HG02970 (cell line): Measurements from ENCODE around the gene NEBL.
"Not testable (repeated sequence)": the region's sequence is repeated elsewhere in the genome, so short reads cannot be mapped to it uniquely, and the experiment has no call there.

Experiments
- ATAC-seq: cut with Tn5 transposase; IDR thresholded peaks from one replicate; pipeline ENCODE4 v1.9.1; 2021; ENCODE audit warnings: mild to moderate bottlenecking, moderate library complexity, moderate number of reproducible peaks; ENCODE audit not compliant: unreplicated experiment, low FRiP score

NEBL gene, protein sequence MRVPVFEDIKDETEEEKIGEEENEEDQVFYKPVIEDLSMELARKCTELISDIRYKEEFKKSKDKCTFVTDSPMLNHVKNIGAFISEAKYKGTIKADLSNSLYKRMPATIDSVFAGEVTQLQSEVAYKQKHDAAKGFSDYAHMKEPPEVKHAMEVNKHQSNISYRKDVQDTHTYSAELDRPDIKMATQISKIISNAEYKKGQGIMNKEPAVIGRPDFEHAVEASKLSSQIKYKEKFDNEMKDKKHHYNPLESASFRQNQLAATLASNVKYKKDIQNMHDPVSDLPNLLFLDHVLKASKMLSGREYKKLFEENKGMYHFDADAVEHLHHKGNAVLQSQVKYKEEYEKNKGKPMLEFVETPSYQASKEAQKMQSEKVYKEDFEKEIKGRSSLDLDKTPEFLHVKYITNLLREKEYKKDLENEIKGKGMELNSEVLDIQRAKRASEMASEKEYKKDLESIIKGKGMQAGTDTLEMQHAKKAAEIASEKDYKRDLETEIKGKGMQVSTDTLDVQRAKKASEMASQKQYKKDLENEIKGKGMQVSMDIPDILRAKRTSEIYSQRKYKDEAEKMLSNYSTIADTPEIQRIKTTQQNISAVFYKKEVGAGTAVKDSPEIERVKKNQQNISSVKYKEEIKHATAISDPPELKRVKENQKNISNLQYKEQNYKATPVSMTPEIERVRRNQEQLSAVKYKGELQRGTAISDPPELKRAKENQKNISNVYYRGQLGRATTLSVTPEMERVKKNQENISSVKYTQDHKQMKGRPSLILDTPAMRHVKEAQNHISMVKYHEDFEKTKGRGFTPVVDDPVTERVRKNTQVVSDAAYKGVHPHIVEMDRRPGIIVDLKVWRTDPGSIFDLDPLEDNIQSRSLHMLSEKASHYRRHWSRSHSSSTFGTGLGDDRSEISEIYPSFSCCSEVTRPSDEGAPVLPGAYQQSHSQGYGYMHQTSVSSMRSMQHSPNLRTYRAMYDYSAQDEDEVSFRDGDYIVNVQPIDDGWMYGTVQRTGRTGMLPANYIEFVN

GRCh38 chr10:20897146-20897825 is at the start of gene NEBL:
NEBL (minus strand) TSS chr10:20897311; CDS start chr10:20897205, 106 bp downstream.
- no peak for ATAC-seq

DNA sequence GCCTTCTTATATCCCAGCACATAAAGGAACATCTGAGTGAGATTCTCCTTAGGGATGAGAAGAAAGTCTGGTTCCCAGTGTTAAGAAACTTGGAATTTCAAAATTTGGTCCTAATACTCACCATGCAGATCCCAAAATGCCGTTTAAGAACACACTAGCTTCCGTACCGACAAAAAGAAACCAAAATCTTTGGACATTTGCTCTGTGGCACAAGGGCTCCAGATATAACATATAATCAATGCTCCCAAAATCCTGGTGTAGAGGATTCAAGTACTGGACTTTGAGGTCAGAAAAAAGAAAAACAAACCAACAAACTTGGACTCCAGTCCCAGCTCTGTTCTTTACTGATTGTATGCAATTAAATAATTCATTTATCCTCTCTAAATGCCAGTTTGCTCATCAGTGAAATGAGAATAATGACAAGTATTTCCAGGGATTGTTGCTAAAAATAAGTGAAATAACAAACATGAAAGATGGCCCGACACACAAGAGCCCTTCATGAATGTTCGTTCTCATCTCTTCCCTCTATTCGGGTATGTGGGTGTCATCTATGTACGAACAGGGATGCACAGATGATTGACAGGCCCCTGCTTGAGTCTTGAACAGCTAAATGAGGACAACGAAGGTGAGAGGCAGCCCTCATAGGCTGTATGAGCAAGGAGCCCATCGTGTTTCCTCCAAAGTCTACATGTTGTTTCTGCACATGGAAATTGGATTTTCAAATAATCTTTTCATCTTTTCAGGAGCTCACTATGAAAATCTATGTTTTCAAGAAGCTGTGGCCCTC is 48.6 kb upstream of the NEBL start:
- ATAC-seq, result no peak

DNA sequence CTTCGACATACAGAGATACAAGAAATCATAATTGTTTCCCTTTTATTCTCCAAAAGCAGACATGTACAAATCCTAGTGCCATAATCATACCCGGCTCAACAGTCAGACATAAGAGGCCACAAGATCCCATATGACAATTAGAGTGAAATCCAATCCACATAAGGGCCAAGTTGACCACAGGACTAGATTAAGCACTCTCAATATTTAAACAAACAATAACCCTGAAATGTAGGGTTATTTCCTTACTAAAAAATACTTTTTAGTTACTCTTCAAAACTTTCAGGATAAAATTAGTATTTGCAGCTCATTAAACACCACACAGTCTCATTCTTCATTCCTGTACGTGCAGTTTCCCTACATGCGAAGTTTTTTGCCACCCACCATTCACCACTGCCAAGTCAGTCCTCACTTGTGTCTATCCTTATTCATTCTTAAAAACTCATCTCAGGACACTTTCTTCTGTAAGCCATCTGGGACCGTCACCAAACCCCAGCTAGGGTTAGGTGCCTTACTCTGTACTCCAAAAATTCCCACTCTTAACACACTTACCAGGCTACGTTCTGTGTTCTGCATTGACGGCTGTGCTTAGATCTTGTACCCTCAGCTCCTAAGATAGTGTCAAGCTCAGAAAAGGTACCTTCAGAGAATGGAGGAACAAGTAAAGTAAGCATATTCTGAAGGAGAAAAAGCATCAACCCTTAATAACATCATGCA is 47.8 kb upstream of the NEBL start:
- no peak for ATAC-seq

- not testable (repeated sequence) for ATAC-seq
These were observed 42.3 kb upstream of the NEBL start for GRCh38 chr10:20939414-20939813.

GRCh38 chr10:20936396-20936795 is 39.3 kb upstream of the NEBL start:
- ATAC-seq, result no peak

GRCh38 chr10:20935931-20936330 is 38.8 kb upstream of the NEBL start:
- ATAC-seq, result no peak

- ATAC-seq, result no peak
These were observed 38.2 kb upstream of the NEBL start for GRCh38 chr10:20935301-20935700.

GRCh38 chr10:20933705-20934104 is 36.6 kb upstream of the NEBL start:
- no peak for ATAC-seq

DNA sequence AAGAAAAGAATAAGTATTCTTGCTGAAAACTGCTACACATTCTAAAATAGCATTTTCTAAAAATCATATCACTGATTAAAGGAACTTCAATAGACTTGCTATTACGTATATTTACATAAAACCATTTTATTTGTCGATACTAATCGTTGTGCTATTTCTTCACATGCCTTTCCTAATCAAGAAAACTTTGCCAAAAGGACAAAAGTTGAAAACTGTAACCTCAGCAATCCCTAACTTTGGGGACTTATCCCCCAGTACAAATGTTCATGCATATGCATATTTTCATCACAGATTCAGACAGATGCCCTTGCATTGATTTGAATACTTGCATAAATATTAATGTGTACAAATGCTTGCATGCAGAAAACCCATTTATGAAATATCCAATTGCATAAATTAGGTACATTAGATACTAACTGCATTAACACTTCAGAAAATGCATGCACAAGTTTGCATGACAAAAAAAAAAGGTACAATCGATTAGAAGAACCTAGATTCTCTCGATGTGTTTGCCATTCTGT is 35.6 kb upstream of the NEBL start:
- no peak for ATAC-seq

DNA sequence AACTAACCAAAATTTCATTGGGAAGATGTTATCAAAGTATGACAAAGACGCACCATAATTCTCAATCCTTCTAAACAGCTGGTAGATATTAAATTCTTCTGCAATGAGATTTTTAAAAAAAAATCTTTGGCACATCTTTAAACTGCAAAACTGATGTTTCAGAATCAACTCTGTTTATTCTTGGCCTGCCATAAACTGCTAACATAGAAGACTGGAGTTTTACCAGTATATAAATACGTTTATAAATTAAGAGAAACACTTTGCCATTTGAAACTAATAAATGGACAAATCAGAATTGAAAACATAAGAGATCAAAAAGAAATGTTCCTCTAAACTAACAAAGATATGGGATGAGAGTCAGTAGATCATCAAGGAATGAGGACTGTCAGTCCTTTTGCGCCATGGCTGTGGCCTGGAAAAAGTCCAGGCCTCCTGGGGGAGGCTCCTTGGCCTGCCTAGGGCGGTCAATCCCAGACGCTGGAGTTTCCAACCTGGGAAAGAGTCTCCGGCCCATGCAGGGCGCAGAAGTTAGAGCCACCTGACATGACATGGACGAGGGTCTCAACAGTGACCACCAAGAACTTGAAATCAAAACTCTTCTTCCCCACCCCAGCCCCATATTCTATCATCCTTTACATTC is 34.2 kb upstream of the NEBL start:
- ATAC-seq, result no peak

DNA sequence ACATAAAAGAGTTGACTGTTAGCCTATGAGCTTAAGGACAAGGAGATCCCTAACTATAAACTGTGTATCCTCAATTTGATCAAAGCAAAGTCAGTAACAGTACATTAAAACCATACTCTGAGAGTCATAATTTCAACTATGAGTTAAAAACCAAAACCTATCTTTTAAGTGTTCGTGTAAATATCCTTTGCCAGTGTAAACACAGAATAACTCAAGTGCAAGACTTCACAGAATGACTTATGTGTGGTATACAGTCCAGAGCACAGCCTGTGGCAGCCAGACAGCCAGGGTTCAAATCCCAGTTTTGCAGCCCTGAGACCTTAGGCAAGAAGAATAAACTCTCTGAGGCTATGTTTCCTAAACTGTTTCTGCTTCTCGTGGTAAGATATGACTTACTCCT is 30.3 kb upstream of the NEBL start:
- no peak for ATAC-seq

DNA sequence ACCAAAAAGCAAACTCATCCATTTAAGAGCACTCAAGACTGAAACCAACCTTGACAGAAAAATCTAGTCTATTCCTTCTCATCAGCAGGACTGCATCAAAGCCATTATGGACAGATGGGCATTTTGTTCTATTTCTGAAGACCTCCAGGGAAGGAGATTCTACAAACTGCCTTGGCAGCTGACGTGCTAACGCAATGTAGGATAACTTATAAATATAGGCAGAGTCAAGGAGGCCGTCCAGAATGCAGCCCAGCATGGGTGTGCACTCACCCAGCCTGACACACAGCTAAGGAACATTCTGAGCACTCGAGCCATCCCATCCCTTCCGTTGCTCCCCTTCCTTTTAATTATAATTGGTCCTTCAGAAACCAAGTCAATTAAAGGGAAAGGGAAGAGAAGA is 25.3 kb upstream of the NEBL start:
- ATAC-seq, result no peak

DNA sequence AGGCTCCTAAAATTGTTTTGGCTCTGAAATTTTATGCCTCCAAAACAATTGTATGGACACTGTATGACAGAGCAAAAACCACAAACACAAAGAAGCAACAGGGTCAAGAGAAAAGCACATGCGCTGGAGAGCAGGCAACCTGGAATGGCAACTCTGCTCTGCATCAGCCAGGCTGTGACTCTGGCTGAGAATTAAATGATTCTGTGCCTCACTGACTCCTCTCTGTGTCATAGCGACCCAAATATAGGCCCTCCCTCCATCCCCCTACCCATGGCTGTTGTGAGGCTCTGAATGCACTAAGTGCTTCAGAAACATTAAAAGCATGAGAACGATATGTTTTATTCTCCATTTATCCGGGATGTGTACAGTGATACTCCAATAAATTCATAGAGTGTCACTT is 24.9 kb upstream of the NEBL start:
- no peak for ATAC-seq

- no peak for ATAC-seq
These were observed 22.9 kb upstream of the NEBL start for GRCh38 chr10:20920061-20920460.

- no peak for ATAC-seq
These were observed 22.4 kb upstream of the NEBL start for GRCh38 chr10:20919481-20919880.

GRCh38 chr10:20916976-20917375 is 19.9 kb upstream of the NEBL start:
- no peak for ATAC-seq

DNA sequence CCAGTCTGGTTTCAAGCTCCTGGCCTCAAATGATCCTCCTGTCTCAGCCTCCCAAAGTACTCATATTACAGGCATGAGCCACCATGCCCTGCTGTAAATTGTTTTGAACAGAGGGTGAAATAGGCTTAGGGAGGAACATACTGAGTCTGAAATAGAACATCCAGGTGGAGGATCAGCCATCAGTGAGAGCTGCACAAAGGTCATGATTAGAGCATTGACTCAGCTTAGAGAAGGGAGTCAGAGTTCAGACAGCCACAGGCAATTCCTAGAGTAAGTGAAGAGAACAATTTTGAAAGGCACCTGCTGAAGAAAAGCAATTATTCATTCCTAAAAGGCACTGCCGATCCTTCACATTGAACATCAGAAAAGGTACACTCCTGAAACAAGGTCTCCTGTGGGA is 15.9 kb upstream of the NEBL start:
- no peak for ATAC-seq

DNA sequence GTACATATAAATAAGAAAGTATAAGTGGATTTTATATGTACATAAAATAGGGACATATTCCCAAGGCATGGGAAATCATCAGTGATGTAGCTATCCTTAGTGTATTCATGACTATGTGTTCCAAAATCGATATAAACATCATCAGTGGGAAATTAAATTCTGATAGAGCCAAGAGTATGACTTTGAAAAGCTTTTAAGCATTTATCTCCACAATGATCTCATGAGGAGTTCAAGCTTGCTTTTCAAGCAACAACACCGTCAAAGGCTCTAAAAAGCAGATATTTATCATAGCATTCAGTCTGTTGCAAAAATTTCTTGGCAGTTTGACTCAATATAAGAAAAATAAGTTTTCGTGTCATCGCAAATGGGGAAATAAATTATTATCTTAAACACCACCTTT is 14.5 kb upstream of the NEBL start:
- ATAC-seq, result no peak

GRCh38 chr10:20909801-20910200 is 12.7 kb upstream of the NEBL start:
- no peak for ATAC-seq
